ENCODE data around the gene HORMAD2.

GRCh38 chr22:30088468-30088867, 8.2 kb downstream of the HORMAD2 start:
- no peak for TF ChIP-seq YY1 (IDR thresholded peaks at IDR 0.05; ENCODE audit: low read depth)
- no peak for TF ChIP-seq CREB1 (IDR thresholded peaks at IDR 0.05; ENCODE audit: low read depth)
- TF ChIP-seq TAF1 (IDR thresholded peaks at IDR 0.05; ENCODE audit: low read depth), result no peak
- no peak for TF ChIP-seq CEBPB (IDR thresholded peaks at IDR 0.05)
- no peak for TF ChIP-seq RAD21 (IDR thresholded peaks at IDR 0.05; ENCODE audit: low read depth)
- no peak for TF ChIP-seq EGR1 (IDR thresholded peaks at IDR 0.05)
